22Rv1 (cell line): Measurements from ENCODE around the gene MACF1.
"Not testable (repeated sequence)": the region's sequence is repeated elsewhere in the genome, so short reads cannot be mapped to it uniquely, and the experiment has no call there.

ENCODE experiments used
- CTCF ChIP-seq: fragments of 450-650 bp; IDR thresholded peaks from 2 replicates; pipeline ENCODE4 v1.5.1; 2017; ENCODE audit warnings: mild to moderate bottlenecking
- ZFX ChIP-seq: fragments of 450-650 bp; IDR thresholded peaks from 2 replicates; pipeline ENCODE4 v1.6.1; 2017; ENCODE audit warnings: antibody characterized with exemption, borderline replicate concordance

GRCh38 chr1:39496520-39496919 lies 292.0 kb downstream of the MACF1 start:
- TF ChIP-seq CTCF, ZFX: not testable (repeated sequence)
